HG03442 (cell line): ENCODE measurements around the gene CTTN.

Experiments used
- ATAC-seq: cut with Tn5 transposase; IDR thresholded peaks from one replicate; pipeline ENCODE4 v1.9.1; 2021; ENCODE audit warnings: mild to moderate bottlenecking, moderate library complexity; ENCODE audit not compliant: unreplicated experiment

CTTN gene

DNA sequence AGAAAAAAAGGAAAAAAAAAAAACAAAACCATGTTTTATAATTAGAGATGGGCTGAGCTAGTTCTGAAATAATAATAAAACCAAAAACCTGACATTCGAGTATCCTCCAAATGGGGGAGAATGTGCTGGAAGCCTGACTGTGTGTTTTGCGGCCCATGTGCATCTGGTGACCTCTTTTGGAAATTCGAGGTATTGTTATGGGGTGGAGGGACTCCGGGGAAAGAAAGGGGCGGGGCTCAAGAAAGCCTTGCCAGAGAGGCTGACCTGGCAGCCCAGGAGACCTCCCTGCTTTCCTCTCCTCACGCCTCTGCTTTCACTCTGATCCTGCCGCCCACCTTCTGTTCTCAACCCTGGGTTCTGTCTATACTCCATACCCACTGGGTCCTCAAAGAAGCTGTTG is 72.9 kb downstream of the CTTN start:
- ATAC-seq = no peak

DNA sequence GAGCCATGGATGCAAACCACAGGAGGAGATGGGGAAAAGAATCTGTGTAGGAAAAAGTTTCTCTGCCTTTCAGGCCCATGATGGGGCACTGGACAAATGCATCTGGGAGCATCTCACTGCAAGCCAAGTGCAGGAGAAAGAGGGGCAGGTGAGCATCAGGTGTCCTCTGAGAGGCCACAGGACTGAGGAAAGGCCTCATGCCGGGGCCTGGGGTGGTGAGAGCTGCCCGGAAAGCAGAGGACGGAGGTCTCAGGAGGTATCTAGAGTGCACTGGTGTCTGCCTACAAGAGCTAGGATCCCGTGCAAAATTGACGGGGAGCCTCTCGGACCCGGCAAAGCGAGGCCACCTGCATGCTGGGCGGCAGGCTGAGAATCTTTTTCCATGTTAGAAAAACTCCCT is 73.9 kb downstream of the CTTN start:
- ATAC-seq = no peak

- no peak for ATAC-seq
Measured at GRCh38 chr11:70473186-70473872, 75.0 kb downstream of the CTTN start.

GRCh38 chr11:70473873-70474690 is 75.8 kb downstream of the CTTN start:
- ATAC-seq = no peak

DNA sequence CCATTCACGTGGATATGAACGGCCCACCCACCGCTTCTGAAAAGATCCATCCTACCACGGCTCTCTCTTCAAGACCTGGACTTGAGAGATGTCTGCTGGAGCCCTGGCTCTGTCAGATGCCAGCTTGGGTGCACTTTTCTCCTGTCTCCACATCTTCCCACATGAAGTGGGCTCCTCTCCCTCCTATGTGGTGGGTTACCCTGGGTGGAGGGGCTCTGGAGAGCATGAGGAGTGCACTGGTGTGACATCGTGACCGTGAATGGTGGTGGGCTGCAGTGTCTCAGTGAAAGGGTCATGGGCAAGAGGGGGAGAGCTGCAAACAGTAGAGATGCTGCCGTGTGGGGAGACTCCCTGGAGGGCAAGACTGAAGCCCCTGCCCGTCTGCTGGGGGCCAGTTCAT is 76.4 kb downstream of the CTTN start:
- no peak for ATAC-seq

DNA sequence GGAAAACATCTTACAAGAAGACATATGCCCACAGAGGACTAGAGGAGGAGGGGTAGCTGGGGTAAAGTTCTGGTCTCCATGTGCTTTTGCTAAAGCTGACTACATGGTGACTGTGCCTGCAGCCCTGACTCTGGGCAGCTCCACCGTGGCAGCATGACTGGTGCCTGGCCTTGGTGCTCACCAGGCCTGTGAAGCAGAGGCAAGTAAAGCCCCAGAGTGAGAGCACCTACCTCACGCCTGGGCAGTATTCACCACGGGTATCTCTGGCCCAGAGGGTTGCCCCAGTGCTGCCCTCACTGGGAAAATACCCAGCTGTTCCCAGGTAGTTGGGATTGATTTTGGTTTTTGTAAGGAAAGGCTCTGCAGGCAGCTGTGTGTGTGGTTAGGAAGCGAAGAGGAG is 78.3 kb downstream of the CTTN start:
- ATAC-seq = no peak

DNA sequence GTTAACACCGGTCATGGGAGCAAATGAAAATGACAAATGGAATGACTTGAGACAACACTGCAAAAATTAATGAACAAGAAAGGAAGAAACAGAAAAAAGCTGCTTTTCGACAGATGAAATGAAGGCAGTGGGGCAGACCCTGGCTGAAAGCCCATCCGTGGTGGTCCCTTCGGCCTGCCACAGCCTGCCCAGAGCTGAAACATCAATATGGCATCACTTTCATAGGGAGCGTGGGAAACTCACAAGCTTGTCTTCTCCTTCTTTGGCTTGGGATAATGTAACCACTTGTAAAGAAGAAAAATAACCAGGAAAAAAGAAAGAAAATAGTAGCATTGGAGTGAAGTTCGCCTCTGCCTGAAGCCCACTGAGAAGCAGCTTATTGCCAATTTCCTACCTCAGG is 78.8 kb downstream of the CTTN start:
- ATAC-seq = no peak

GRCh38 chr11:70477609-70478008 is 79.3 kb downstream of the CTTN start:
- no peak for ATAC-seq

GRCh38 chr11:70478166-70478890 is 80.0 kb downstream of the CTTN start:
- ATAC-seq = no peak

DNA sequence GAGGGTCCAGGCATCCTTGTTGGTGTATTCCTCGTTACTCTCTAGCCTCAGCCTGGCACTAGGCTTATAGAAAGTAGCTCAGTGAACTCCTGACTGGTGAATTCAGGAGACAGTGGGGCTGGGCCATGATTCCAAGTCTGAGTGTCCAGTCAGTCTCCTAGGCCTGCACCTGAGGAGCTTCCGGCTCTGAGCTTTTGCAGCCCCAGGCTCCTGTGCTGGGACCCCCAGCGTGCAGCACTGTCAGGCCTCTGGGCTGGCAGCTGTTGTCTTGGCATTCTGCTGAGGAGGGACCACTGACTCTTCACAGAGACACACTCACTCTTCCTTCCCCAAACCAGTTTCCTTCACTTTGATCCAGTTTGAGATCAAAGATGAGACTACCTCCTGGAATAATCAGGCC is 82.4 kb downstream of the CTTN start:
- no peak for ATAC-seq

- ATAC-seq = no peak
Measured at GRCh38 chr11:70481625-70482528, 83.5 kb downstream of the CTTN start.

DNA sequence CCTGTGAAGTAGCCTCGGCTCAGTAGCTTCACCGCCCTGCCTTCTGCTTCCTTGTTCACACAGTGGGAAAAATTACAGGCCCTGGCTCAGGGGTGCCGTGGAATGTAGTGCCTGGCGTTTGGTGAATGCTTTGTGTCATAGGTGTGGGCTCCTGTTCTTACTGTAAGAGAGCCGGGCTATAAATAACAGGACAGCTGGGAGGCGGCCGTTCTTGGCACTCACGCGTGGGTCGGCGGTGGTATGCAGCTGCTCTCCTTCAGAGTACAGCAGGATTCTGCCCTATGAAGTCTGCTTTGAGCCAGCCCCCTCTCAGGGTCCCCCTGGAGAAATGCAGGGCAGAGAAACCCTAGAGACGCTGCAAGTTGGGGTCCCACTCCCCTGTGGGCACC is 84.2 kb downstream of the CTTN start:
- ATAC-seq = no peak

DNA sequence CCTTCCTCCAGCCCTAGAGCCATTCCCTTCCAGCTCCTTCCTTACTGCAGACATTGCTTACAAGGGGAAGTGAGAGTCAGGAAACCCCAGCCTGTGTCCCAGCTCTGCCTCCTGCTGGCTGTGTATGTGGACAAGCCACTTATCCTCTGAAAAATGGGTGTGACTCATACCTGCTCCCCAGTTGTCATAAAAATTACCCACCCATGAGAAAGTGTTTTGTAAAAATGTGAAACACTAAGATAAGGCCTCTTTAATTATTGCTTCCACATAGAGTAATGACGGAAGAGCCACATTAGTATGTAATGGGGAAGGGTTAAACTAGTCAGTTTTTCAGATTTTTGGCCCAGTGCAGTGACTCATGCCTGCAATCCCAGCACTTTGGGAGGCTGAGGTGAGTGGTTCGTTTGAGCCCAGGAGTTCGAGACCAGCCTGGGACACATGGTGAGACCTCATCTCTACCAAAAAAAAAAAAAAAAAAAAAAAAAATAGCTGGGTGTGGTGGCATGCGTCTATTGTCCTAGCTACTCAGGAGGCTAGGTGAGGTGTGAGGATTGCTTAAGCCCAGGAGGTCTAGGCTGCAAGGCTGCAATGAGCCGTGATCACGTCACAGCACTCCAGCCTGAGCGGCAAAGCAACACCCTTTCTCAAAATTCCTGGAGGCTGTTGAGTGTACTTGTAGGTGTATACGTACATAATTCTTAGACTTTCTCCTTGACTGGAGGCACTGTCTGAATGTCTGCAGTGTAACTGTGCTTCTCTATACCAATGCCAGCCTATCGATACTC is 84.9 kb downstream of the CTTN start:
- ATAC-seq = no peak

- ATAC-seq = no peak
Measured at GRCh38 chr11:70483917-70484316, 85.6 kb downstream of the CTTN start.

DNA sequence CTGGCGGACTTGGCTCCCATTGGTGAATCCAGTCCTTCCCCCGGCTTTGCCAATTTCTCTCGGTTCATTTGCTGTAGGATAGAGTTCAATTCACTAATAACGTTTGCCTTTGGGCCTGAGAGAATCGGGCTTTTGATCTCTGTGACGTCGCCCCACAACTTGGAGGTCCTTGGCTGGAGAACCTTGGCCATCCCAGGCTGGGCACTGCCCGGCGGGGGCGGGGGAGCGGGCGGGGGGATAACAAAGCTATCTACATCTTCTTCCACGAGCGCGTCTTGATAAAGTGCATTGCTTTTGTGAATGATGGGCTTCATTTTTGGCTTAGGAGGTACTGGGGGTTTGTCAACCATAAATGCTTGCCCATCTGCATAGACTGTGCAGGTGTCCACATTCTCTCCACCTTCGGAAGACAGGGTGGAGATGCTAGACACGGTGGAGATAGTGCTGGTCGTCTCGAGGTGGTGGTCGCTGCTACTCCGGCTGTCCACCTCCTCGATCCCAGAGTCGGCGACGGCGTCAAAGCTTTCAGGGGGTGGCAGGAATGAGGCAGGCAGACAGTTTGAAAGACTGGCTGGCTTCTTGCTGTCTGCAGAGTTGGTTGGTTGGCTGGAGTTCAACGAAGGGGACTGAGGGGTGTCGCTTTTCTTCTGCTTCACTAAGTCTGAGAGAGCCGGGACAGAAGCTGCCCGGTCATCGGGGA is 87.1 kb downstream of the CTTN start:
- ATAC-seq = no peak

DNA sequence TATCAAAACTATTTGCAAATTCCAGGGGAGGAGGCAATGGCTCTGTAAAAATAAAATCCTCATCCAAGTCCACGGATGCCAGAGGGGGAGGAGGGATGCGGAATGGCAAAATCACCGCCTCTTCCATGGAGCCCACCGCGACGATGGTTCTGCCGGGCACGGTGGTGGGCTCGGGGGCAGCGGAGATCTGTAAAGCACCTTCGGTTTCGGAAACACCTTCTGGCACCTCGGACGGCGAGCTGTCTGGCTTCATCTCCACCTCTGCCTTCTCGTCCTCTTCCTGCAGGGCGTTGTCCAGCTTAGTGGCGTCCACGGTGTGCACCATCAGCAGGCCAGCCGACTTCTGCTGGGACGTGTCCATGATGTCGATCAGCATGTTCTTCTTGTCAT is 87.7 kb downstream of the CTTN start:
- ATAC-seq = no peak
